Esophagus muscularis mucosa (tissue), 4 donors: ENCODE data around the gene SEL1L3. TPM values are rescaled to one million over a fixed set of nuclear protein-coding genes. Genes with fewer than 3 reads are reported as not detected.

ENCODE experiments used
- DNase-seq: peaks from one replicate; pipeline ENCODE4 v3.0.0-alpha.2; 2017; ENCODE audit errors: extremely low spot score
- H3K27ac ChIP-seq, 4 donors: fragments of 200-600 bp; sonication (generic); replicated peaks in 1 of 4; 1 replicate in 3 of 4; 2 replicates in 1 of 4; pipeline ENCODE4 v1.5.1; 2016 to 2019; ENCODE audit warnings: mild to moderate bottlenecking in 1 of 4
- H3K27me3 ChIP-seq, 4 donors: fragments of 200-600 bp; sonication (generic); one replicate each; pipeline versions ENCODE4 v1.5.1 to v1.6.0; 2016 to 2019
- H3K36me3 ChIP-seq, 4 donors: fragments of 200-600 bp; sonication (generic); one replicate each; pipeline ENCODE4 v1.5.1; 2016 to 2019
- H3K4me1 ChIP-seq, 4 donors: fragments of 200-600 bp; sonication (generic); one replicate each; pipeline ENCODE4 v1.5.1; 2016 to 2019
- H3K4me3 ChIP-seq, 4 donors: fragments of 200-600 bp; sonication (generic); 1 replicate in 2 of 4; 2 replicates in 2 of 4; pipeline ENCODE4 v1.5.1; 2016 to 2019; ENCODE audit warnings: mild to moderate bottlenecking in 4 of 4, moderate library complexity in 1 of 4
- H3K9me3 ChIP-seq, 4 donors: fragments of 200-600 bp; sonication (generic); 1 replicate in 3 of 4; 2 replicates in 1 of 4; pipeline ENCODE4 v1.5.1; 2016 to 2019
- EP300 ChIP-seq: sonication (generic); formaldehyde crosslinking; IDR thresholded peaks from one replicate; pipeline ENCODE4 v1.6.1; 2017; ENCODE audit warnings: antibody characterized with exemption
- POLR2A ChIP-seq: fragments of 450-650 bp; IDR thresholded peaks from one replicate; pipeline ENCODE4 v1.6.1; 2017; ENCODE audit warnings: antibody characterized with exemption, moderate library complexity, mild to moderate bottlenecking, low read depth
- POLR2AphosphoS5 ChIP-seq, 2 donors: sonication (generic); formaldehyde crosslinking; IDR thresholded peaks; one replicate each; pipeline ENCODE4 v1.6.1; 2017; ENCODE audit warnings: antibody characterized with exemption in 2 of 2
- WGBS: methylation state at CpG from one replicate; pipeline ENCODE4 v1.1.5; 2018; 5-methylcytosine and 5-hydroxymethylcytosine counted together
- intact Hi-C: fragments of 100-400 bp; cut with DNase I; formaldehyde crosslinking; loops from one replicate; pipeline ENCODE4 v1.15.1; 2023
- total RNA-seq, 4 donors: library from RNA; depleted of rRNA; stranded (reverse); fragments of >200 nt; gene quantifications; one replicate each; pipeline versions ENCODE4 v1.1.0 to v1.2.1, GENCODE V29; 2016
- TF ChIP-seq, protein P1 (sequence below), 3 experiments: fragments of 200-600 bp in 2 of 3; fragments of 450-650 bp in 1 of 3; sonication (generic) in 2 of 3; IDR thresholded peaks; one replicate each; pipeline ENCODE4 v1.5.1; 2017 to 2019; ENCODE audit warnings: antibody characterized with exemption in 3 of 3, mild to moderate bottlenecking in 2 of 3, moderate library complexity in 1 of 3

The SEL1L3 gene
- total RNA-seq, 4 donors from 2014 or later: 3.3 to 11.7 (median 5.7) TPM

DNA sequence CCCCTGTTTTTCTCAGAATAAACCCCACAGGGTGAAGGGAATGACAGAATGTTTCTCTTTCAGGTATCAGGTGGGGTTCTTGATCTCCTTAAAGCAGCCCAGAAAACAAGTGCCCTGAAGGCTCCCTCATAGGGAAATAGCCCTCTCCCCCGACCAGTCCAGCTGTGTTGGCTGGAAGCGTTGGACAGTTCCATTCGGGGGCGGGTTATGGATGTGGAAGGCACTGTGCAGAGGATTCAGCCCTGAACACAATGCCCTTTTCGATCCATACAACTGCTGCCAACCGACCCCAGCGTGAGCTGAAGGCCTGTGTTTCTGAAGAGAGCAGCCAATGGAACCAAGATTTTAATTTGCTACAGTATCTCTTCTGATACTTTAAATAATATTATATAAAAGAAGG lies 41.5 kb downstream of the SEL1L3 start:
- Histone ChIP-seq H3K27ac (no peak overlapping the region), H3K4me3 (no peak overlapping the region), H3K4me1 (peaks cover 0 to 8% (median 0%) of the 10 kb centered on the region in 4 donors), H3K27me3 (no peaks in the 10 kb centered on the region), H3K36me3 (peaks cover 0 to 5% (median 0%) of the 10 kb centered on the region in 4 donors), H3K9me3 (no peaks in the 10 kb centered on the region)
- no peak for TF ChIP-seq EP300
- TF ChIP-seq, protein P1, sequence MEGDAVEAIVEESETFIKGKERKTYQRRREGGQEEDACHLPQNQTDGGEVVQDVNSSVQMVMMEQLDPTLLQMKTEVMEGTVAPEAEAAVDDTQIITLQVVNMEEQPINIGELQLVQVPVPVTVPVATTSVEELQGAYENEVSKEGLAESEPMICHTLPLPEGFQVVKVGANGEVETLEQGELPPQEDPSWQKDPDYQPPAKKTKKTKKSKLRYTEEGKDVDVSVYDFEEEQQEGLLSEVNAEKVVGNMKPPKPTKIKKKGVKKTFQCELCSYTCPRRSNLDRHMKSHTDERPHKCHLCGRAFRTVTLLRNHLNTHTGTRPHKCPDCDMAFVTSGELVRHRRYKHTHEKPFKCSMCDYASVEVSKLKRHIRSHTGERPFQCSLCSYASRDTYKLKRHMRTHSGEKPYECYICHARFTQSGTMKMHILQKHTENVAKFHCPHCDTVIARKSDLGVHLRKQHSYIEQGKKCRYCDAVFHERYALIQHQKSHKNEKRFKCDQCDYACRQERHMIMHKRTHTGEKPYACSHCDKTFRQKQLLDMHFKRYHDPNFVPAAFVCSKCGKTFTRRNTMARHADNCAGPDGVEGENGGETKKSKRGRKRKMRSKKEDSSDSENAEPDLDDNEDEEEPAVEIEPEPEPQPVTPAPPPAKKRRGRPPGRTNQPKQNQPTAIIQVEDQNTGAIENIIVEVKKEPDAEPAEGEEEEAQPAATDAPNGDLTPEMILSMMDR (IDR thresholded peaks at IDR 0.05): no peak
- WGBS: 88% methylated on average over 7 of the region's 7 CpGs
- no peak for DNase-seq
- intact Hi-C loops: no loop called here

DNA sequence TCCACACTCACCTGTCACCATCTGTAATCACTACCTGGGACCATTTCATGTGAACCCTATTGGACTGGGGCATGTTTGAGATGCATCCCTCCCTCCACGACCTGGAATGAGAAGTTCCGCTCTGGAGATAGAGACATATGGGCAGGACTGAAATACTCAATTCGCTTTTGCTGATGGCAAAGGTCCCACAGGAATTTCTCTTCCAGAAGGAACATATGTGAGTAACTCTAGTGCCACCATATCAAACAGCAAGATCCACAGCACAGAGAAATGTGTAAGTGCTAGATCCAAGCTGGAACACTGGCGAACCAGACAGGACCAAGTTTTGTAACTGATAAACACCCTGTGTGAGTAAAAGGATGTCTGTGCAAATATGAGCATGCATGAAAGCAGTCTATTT lies 43.9 kb downstream of the SEL1L3 start:
- Histone ChIP-seq H3K4me1 (peaks cover 11 to 19% (median 12%) of the 10 kb centered on the region in 4 donors), H3K9me3 (no peaks in the 10 kb centered on the region), H3K27ac (no peak overlapping the region), H3K27me3 (no peaks in the 10 kb centered on the region), H3K36me3 (peaks cover 0 to 5% (median 0%) of the 10 kb centered on the region in 4 donors), H3K4me3 (no peak overlapping the region)
- TF ChIP-seq EP300 (no peak), POLR2AphosphoS5 (IDR thresholded peaks at IDR 0.05) (no peak), POLR2A (no peak)
- TF ChIP-seq, protein P1 (IDR thresholded peaks at IDR 0.05): no peak
- intact Hi-C loops: no loop called here
- DNase-seq: no peak
- WGBS: 99% methylated on average over 3 of the region's 4 CpGs

DNA sequence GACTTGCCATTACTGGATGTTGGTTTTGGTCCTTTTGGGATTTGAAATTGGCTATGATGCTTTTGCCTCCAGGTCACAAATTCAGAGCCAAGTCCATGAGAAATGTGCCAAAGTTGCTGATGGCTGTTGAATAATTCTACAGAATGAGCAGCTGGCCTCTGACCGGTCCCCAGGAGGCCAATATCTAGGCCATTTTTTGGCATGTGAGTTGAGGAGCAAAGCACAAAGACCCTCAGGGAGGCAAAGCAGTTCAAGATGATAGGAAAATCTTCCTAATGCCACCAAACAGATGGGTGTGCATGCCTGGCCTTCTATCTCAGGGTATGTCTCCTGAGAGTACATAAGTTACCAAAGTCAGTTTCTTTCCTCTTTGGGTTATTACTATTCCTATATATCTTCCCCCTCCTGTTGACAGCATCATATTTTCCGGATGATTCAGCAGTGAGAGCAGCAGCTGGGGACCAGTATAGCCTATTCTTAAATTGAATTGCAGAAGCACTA lies 44.4 kb downstream of the SEL1L3 start:
- no peak for DNase-seq
- WGBS: 86% methylated on average over 2 of the region's 2 CpGs

DNA sequence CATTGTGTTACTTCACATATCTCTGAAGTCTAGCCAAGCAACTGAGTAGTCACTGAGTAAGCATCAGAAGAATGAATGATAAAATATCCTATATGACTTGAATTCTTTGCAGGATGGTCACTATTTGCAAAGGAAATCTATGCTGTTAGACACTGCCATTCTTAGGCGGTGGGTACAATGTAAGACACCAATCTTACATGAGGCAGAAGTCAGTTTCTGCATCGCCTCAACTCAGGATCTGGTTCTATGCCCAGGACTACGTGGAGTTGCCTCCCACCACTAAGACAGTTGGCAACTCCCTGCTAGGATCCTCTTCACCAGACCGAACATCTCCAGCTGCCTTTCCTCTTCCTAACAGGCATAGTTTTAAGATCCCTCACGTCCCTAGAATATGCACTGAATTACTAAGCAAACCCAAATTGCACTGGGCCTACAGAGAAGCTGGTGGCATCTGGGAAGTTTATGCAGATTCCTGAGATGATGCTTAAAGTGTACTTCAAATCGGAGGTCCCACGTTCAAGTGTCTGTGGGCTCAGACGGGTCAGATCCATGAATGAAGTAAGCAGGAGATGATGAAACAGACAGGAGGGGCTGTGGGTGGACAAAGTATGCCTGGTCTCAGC lies 45.6 kb downstream of the SEL1L3 start:
- H3K36me3 ChIP-seq: peaks cover 0 to 5% (median 0%) of the 10 kb centered on the region in 4 donors
- intact Hi-C loops: no loop called here
- WGBS: 84% methylated on average over 8 of the region's 8 CpGs
- TF ChIP-seq POLR2A: no peak
- no peak for TF ChIP-seq POLR2AphosphoS5 (IDR thresholded peaks at IDR 0.05)
- no peak for TF ChIP-seq EP300
- TF ChIP-seq, protein P1 (IDR thresholded peaks at IDR 0.05): no peak
- no peak overlapping the region for H3K4me3 ChIP-seq
- H3K27me3 ChIP-seq: no peaks in the 10 kb centered on the region
- peaks cover 14 to 31% (median 24%) of the 10 kb centered on the region in 4 donors for H3K4me1 ChIP-seq
- no peak for DNase-seq
- H3K27ac ChIP-seq: no peak overlapping the region
- no peaks in the 10 kb centered on the region for H3K9me3 ChIP-seq

More for the DNA sequence above, 44.4 kb downstream of the SEL1L3 start:
- Histone ChIP-seq H3K36me3 (peaks cover 0 to 5% (median 0%) of the 10 kb centered on the region in 4 donors), H3K27me3 (no peaks in the 10 kb centered on the region), H3K4me3 (no peak overlapping the region), H3K9me3 (no peaks in the 10 kb centered on the region), H3K27ac (no peak overlapping the region), H3K4me1 (peaks cover 14 to 23% (median 16%) of the 10 kb centered on the region in 4 donors)
- intact Hi-C loops: no loop called here
- TF ChIP-seq POLR2A (no peak), EP300 (no peak), POLR2AphosphoS5 (IDR thresholded peaks at IDR 0.05) (no peak)
- TF ChIP-seq, protein P1 (IDR thresholded peaks at IDR 0.05): no peak
